Nephron progenitor cell (in vitro differentiated cells): ENCODE results near the gene RMRP.
A peak's percentile ranks its signal among the peaks of the same experiment; 100 is the strongest.

ENCODE experiments used
- DNase-seq: peaks from one replicate; pipeline ENCODE4 v3.0.0; 2021
- H3K27ac Mint-ChIP-seq: 2 replicates; pipeline ENCODE4 v1.8.0; 2021; ENCODE audit warnings: mild to moderate bottlenecking, moderate library complexity, mixed read lengths
- H3K27me3 Mint-ChIP-seq: 2 replicates; pipeline ENCODE4 v1.8.0; 2021; ENCODE audit warnings: mild to moderate bottlenecking, low read depth, mixed read lengths; ENCODE audit not compliant: poor library complexity
- H3K36me3 Mint-ChIP-seq: 2 replicates; pipeline ENCODE4 v1.8.0; 2021; ENCODE audit warnings: low read depth, mixed read lengths
- H3K4me1 Mint-ChIP-seq: 2 replicates; pipeline ENCODE4 v1.8.0; 2021; ENCODE audit warnings: mixed read lengths
- H3K4me3 Mint-ChIP-seq: 2 replicates; pipeline ENCODE4 v1.8.0; 2021; ENCODE audit warnings: mild to moderate bottlenecking, moderate library complexity, mixed read lengths
- H3K9me3 Mint-ChIP-seq: 2 replicates; pipeline ENCODE4 v1.8.0; 2021; ENCODE audit warnings: mild to moderate bottlenecking, moderate library complexity, mixed read lengths
- TF ChIP-seq, protein P1 (sequence below): fragments of 200-600 bp; sonication (generic); IDR thresholded peaks from 2 replicates; pipeline ENCODE4 v1.5.0; 2021; ENCODE audit warnings: antibody characterized with exemption

RMRP gene

GRCh38 chr9:35657546-35658136, at the start of gene RMRP:
Gene RMRP (minus strand): TSS chr9:35658019.
- peak; percentile 93 for DNase-seq
- Mint-ChIP-seq H3K36me3 (peaks cover 25% of the 10 kb centered on the region), H3K27ac (peak within 1 kb of the TSS; percentile 100), H3K4me1 (peaks cover 50% of the 10 kb centered on the region), H3K27me3 (peaks cover 20% of the 10 kb centered on the region), H3K9me3 (peaks cover 4% of the 10 kb centered on the region), H3K4me3 (peak within 1 kb of the TSS; percentile 86)
- TF ChIP-seq, protein P1, sequence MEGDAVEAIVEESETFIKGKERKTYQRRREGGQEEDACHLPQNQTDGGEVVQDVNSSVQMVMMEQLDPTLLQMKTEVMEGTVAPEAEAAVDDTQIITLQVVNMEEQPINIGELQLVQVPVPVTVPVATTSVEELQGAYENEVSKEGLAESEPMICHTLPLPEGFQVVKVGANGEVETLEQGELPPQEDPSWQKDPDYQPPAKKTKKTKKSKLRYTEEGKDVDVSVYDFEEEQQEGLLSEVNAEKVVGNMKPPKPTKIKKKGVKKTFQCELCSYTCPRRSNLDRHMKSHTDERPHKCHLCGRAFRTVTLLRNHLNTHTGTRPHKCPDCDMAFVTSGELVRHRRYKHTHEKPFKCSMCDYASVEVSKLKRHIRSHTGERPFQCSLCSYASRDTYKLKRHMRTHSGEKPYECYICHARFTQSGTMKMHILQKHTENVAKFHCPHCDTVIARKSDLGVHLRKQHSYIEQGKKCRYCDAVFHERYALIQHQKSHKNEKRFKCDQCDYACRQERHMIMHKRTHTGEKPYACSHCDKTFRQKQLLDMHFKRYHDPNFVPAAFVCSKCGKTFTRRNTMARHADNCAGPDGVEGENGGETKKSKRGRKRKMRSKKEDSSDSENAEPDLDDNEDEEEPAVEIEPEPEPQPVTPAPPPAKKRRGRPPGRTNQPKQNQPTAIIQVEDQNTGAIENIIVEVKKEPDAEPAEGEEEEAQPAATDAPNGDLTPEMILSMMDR, result no peak

DNA sequence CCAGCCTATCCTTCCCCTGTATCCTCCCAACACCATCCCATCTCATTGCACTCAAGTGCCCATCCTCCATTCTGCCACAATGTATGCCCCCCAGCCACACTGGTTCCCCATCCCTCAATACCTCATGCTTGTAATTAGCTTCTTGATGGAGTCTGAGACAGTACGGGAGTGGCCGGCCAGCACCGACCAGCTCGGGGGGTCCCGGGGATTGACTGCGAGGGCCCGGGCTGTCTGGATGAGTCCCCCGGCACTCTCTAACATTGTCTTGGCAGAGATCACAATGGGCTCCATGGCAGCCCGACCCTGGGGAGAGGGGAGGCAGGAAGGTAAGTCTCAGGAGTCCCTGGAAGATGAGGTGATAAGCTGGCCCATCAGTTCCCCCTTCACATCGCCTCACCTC, 49.1 kb upstream of the RMRP start:
- peaks cover 67% of the 10 kb centered on the region for H3K36me3 Mint-ChIP-seq
- H3K27ac Mint-ChIP-seq, result no peak overlapping the region

GRCh38 chr9:35705836-35706430, 48.1 kb upstream of the RMRP start:
- DNase-seq, result no peak
- TF ChIP-seq, protein P1, result no peak
- Mint-ChIP-seq H3K9me3 (no peaks in the 10 kb centered on the region), H3K36me3 (peaks cover 57% of the 10 kb centered on the region), H3K4me3 (no peak overlapping the region), H3K27me3 (no peaks in the 10 kb centered on the region), H3K4me1 (no peaks in the 10 kb centered on the region), H3K27ac (no peak overlapping the region)

More for the DNA sequence above, 49.1 kb upstream of the RMRP start:
- H3K27me3 Mint-ChIP-seq, result no peaks in the 10 kb centered on the region
- TF ChIP-seq, protein P1, result no peak
- peaks cover 6% of the 10 kb centered on the region for H3K4me1 Mint-ChIP-seq
- H3K9me3 Mint-ChIP-seq, result no peaks in the 10 kb centered on the region
- DNase-seq, result no peak
- H3K4me3 Mint-ChIP-seq, result no peak overlapping the region

DNA sequence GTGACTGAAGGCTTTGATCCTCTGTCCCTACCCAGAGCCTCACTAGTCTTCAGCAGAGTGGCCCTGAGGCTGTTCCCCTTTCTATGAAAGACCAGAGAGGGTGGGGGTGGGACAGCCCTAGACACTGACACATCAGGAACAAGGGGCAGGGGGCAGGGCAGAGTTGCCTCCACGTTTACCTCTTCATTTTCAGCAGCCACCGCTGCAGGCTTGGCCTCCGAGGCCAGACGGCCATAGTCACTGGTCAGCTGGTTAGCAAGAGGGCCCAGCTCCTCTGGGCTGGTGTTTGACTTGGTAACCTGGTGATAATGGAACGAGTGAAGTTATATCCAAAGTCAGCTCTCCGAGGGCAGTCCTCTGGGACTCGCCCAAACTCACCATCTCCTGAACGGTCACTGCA, 47.6 kb upstream of the RMRP start:
- no peak overlapping the region for H3K27ac Mint-ChIP-seq
- H3K36me3 Mint-ChIP-seq, result peaks cover 51% of the 10 kb centered on the region
- H3K4me1 Mint-ChIP-seq, result no peaks in the 10 kb centered on the region
- H3K9me3 Mint-ChIP-seq, result no peaks in the 10 kb centered on the region
- no peak overlapping the region for H3K4me3 Mint-ChIP-seq
- no peak for DNase-seq
- TF ChIP-seq, protein P1, result no peak
- no peaks in the 10 kb centered on the region for H3K27me3 Mint-ChIP-seq

DNA sequence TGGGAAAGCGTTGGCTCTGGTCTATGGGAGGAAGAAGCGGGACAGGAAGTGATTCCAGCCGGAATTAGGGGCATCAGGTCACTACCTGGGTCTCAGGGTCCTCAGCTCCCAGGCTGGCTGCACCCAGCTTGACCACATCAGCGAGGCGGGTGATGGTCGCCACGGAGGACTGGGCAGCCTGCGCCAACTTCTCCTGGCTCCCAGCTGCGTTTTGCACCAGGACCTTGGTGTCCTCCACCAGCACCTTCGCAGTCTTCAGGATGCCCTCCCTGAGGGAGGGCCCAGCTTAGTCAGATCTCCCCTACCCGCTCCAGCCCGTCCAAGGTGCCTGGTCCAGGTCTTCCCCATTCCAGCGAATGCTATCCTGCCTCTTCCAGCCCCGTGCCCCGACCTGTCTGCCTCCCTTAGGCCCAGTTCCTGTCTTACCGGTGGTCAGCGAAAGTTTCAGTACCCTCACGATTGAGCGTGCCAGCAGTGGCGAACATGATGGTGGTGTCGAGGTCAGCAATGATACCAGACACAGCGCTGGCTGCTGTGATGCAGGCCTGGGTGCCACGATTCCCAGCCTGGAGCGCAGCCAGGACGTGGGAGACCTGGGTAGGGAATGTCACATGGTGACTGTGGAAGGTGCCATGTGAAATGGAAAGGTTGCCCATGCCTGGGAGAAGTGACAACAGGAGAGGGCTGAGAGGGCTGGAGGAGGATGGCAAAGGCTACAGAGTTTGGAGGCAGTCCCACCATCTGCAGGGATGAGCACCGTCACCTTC, 46.3 kb upstream of the RMRP start:
- H3K9me3 Mint-ChIP-seq, result no peaks in the 10 kb centered on the region
- H3K27ac Mint-ChIP-seq, result no peak overlapping the region
- TF ChIP-seq, protein P1, result no peak
- no peaks in the 10 kb centered on the region for H3K27me3 Mint-ChIP-seq
- H3K4me3 Mint-ChIP-seq, result no peak overlapping the region
- DNase-seq, result no peak
- peaks cover 44% of the 10 kb centered on the region for H3K36me3 Mint-ChIP-seq
- H3K4me1 Mint-ChIP-seq, result no peaks in the 10 kb centered on the region
